IMR-90 (cell line): ENCODE data around the gene POLR2M. TPM values are rescaled to one million over a fixed set of nuclear protein-coding genes. Genes with fewer than 3 reads are reported as not detected.
A peak's percentile ranks its signal among the peaks of the same experiment; 100 is the strongest.

Experiments
- ATAC-seq: fragments of 200-7000 bp; cut with Tn5 transposase; 2 replicates; pipeline ENCODE4 v1.9.1; 2020; ENCODE audit warnings: low read depth, mild to moderate bottlenecking, moderate library complexity
- BruUV-seq: library from RNA; stranded (reverse); fragments of 400-500 nt; replicated peaks from 2 replicates; lab custom pipeline; 2021; lab: Mats Ljungman, UMichigan
- CTCF ChIA-PET: fragments of 300-600 bp; formaldehyde crosslinking; extraction: SDS; loops from one replicate; lab custom pipeline; 2021; ENCODE audit warnings: antibody characterized with exemption; lab: Yijun Ruan, JAX
- POLR2A ChIA-PET: fragments of 300-600 bp; sonication (Branson Sonifier 250); formaldehyde crosslinking; loops from one replicate; lab custom pipeline; 2022; ENCODE audit warnings: antibody characterized with exemption; ENCODE audit not compliant: unreplicated experiment; lab: Charles Lee
- DNase-seq: peaks from one replicate; pipeline ENCODE4 v3.0.0; 2013
- H2AFZ ChIP-seq: replicated peaks from 2 replicates; pipeline ENCODE3; 2013; ENCODE audit warnings: low read length, mild to moderate bottlenecking; ENCODE audit not compliant: poor library complexity
- H2AK5ac ChIP-seq: 2 replicates; pipeline ENCODE4 v1.6.1; 2013; ENCODE audit warnings: low read depth, low read length, inconsistent platforms
- H2AK9ac ChIP-seq: replicated peaks from 2 replicates; pipeline ENCODE3; 2013; ENCODE audit warnings: mild to moderate bottlenecking, low read depth, low read length, moderate library complexity; ENCODE audit not compliant: poor library complexity
- H2BK120ac ChIP-seq: 2 replicates; pipeline ENCODE4 v1.6.1; 2013; ENCODE audit warnings: low read depth, low read length, inconsistent platforms
- H2BK15ac ChIP-seq: 3 replicates; pipeline ENCODE4 v1.6.1; 2013; ENCODE audit warnings: low read depth, low read length, inconsistent platforms
- H2BK20ac ChIP-seq: 2 replicates; pipeline ENCODE4 v1.6.1; 2013; ENCODE audit warnings: low read depth, mild to moderate bottlenecking, inconsistent platforms, low read length, moderate library complexity
- H2BK5ac ChIP-seq: 2 replicates; pipeline ENCODE4 v1.6.1; 2013; ENCODE audit warnings: mild to moderate bottlenecking, low read depth, low read length, inconsistent platforms; ENCODE audit not compliant: poor library complexity, severe bottlenecking
- H3K14ac ChIP-seq: replicated peaks from 2 replicates; pipeline ENCODE4 v1.6.1; 2013; ENCODE audit warnings: low read depth, low read length, inconsistent platforms
- H3K18ac ChIP-seq: 2 replicates; pipeline ENCODE4 v1.6.1; 2013; ENCODE audit warnings: low read depth, low read length, control low read depth
- H3K23ac ChIP-seq: 2 replicates; pipeline ENCODE4 v1.6.1; 2013; ENCODE audit warnings: low read depth, low read length, inconsistent platforms
- H3K27ac ChIP-seq: 2 replicates; pipeline ENCODE4 v1.5.1; 2013; ENCODE audit warnings: mild to moderate bottlenecking, control low read depth, low read length; ENCODE audit not compliant: insufficient read depth
- H3K27me3 ChIP-seq: 2 replicates; pipeline ENCODE4 v1.6.1; 2013; ENCODE audit warnings: low read length; ENCODE audit not compliant: control insufficient read depth, insufficient read depth
- H3K36me3 ChIP-seq: 2 replicates; pipeline ENCODE4 v1.6.1; 2013; ENCODE audit warnings: low read length, mixed read lengths; ENCODE audit not compliant: control insufficient read depth, insufficient read depth
- H3K4ac ChIP-seq: 2 replicates; pipeline ENCODE4 v1.6.1; 2013; ENCODE audit warnings: low read depth, low read length, inconsistent platforms
- H3K4me1 ChIP-seq: 2 replicates; pipeline ENCODE4 v1.6.1; 2013; ENCODE audit warnings: low read length, mixed read lengths; ENCODE audit not compliant: control insufficient read depth, insufficient read depth
- H3K4me2 ChIP-seq: 2 replicates; pipeline ENCODE4 v1.6.1; 2013; ENCODE audit warnings: low read depth, mild to moderate bottlenecking, control low read depth, low read length, moderate library complexity
- H3K4me3 ChIP-seq: 2 replicates; pipeline ENCODE4 v1.5.1; 2013; ENCODE audit warnings: low read depth, mild to moderate bottlenecking, control low read depth, low read length, moderate library complexity; ENCODE audit not compliant: insufficient read depth
- H3K56ac ChIP-seq: 2 replicates; pipeline ENCODE4 v1.6.1; 2013; ENCODE audit warnings: low read length, inconsistent platforms; ENCODE audit not compliant: insufficient read depth; ENCODE audit errors: extremely low read depth
- H3K79me1 ChIP-seq, 2 experiments: 2 replicates each; pipeline ENCODE4 v1.6.1; 2013; ENCODE audit warnings: low read length in 2 of 2, inconsistent platforms in 1 of 2, low read depth in 1 of 2
- H3K9ac ChIP-seq: 2 replicates; pipeline ENCODE4 v1.6.1; 2013; ENCODE audit warnings: low read depth, low read length, control low read depth
- H3K9me1 ChIP-seq: 2 replicates; pipeline ENCODE4 v1.6.1; 2013; ENCODE audit warnings: low read length, inconsistent platforms; ENCODE audit not compliant: insufficient read depth
- H3K9me3 ChIP-seq: 2 replicates; pipeline ENCODE4 v1.6.1; 2013; ENCODE audit warnings: low read length; ENCODE audit not compliant: control insufficient read depth, insufficient read depth
- H4K20me1 ChIP-seq: 2 replicates; pipeline ENCODE4 v1.6.1; 2013; ENCODE audit warnings: low read length, inconsistent platforms; ENCODE audit not compliant: insufficient read depth
- H4K5ac ChIP-seq: 2 replicates; pipeline ENCODE4 v1.6.1; 2013; ENCODE audit warnings: mild to moderate bottlenecking, low read depth, low read length, control low read depth
- H4K8ac ChIP-seq, 2 experiments: 2 replicates each; pipeline ENCODE4 v1.6.1; 2013; ENCODE audit warnings: low read depth in 2 of 2, low read length in 2 of 2, control low read depth in 1 of 2, inconsistent platforms in 1 of 2
- H4K91ac ChIP-seq: 2 replicates; pipeline ENCODE4 v1.6.1; 2013; ENCODE audit warnings: low read depth, low read length, inconsistent platforms; ENCODE audit not compliant: insufficient read depth
- BHLHE40 ChIP-seq: fragments of 150-350 bp; IDR thresholded peaks from 2 replicates; pipeline ENCODE4 v1.6.1; 2016; ENCODE audit warnings: mild to moderate bottlenecking, low read depth, low read length
- CEBPB ChIP-seq: IDR thresholded peaks from 2 replicates; pipeline ENCODE4 v1.6.1; 2012; ENCODE audit warnings: low read depth, low read length, improper control_type of control experiment
- CHD1 ChIP-seq: IDR thresholded peaks from 2 replicates; pipeline ENCODE4 v1.6.1; 2012; ENCODE audit warnings: low read depth, low read length, improper control_type of control experiment
- FOS ChIP-seq: fragments of 150-350 bp; IDR thresholded peaks from 2 replicates; pipeline ENCODE4 v1.6.1; 2016; ENCODE audit warnings: low read depth, low read length
- MAFK ChIP-seq: IDR thresholded peaks from 2 replicates; pipeline ENCODE4 v1.6.1; 2012; ENCODE audit warnings: low read depth, low read length, improper control_type of control experiment
- MAZ ChIP-seq: IDR thresholded peaks from 2 replicates; pipeline ENCODE4 v1.6.1; 2012; ENCODE audit warnings: low read depth, mild to moderate bottlenecking, low read length, improper control_type of control experiment, moderate library complexity, borderline replicate concordance
- MXI1 ChIP-seq: IDR thresholded peaks from 2 replicates; pipeline ENCODE4 v1.6.1; 2012; ENCODE audit warnings: low read depth, mild to moderate bottlenecking, low read length, moderate library complexity, borderline replicate concordance
- NFE2L2 ChIP-seq: fragments of 150-350 bp; IDR thresholded peaks from 2 replicates; pipeline ENCODE4 v1.6.1; 2016; ENCODE audit warnings: low read depth, mild to moderate bottlenecking, low read length
- POLR2A ChIP-seq: IDR thresholded peaks from 2 replicates; pipeline ENCODE4 v1.6.1; 2012; ENCODE audit warnings: mild to moderate bottlenecking, low read depth, low read length
- RCOR1 ChIP-seq: IDR thresholded peaks from 2 replicates; pipeline ENCODE4 v1.6.1; 2012; ENCODE audit warnings: mild to moderate bottlenecking, low read length, improper control_type of control experiment; ENCODE audit not compliant: insufficient replicate concordance
- RFX5 ChIP-seq: IDR thresholded peaks from 2 replicates; pipeline ENCODE4 v1.8.0; 2012; ENCODE audit warnings: low read depth, mild to moderate bottlenecking, low read length, moderate library complexity
- SMC3 ChIP-seq: fragments of 150-350 bp; IDR thresholded peaks from 2 replicates; pipeline ENCODE4 v1.6.1; 2016; ENCODE audit warnings: low read depth, mild to moderate bottlenecking, antibody characterized with exemption, low read length, moderate library complexity
- WGBS, 2 experiments: methylation state at CpG; one replicate each; pipeline versions ENCODE4 v1.1.5 to v1.1.7; 2013; ENCODE audit warnings: missing lambda C conversion rate in 2 of 2; ENCODE audit not compliant: insufficient read length in 1 of 2; ENCODE audit errors: extremely low coverage in 2 of 2; 5-methylcytosine and 5-hydroxymethylcytosine counted together
- dilution Hi-C: fragments of 300-500 bp; cut with HindIII; formaldehyde crosslinking; loops from one replicate; pipeline ENCODE4 v1.14.3; 2018; ENCODE audit warnings: low sequenced_read_pairs; ENCODE audit not compliant: unreplicated experiment
- in situ Hi-C: fragments of 300-500 bp; cut with MboI; formaldehyde crosslinking; loops from 3 replicates; pipeline ENCODE4 v1.14.3; 2019; ENCODE audit warnings: low sequenced_read_pairs, inconsistent platforms, mixed read lengths
- intact Hi-C: fragments of 100-400 bp; cut with micrococcal nuclease; formaldehyde crosslinking; loops from 2 replicates; pipeline ENCODE4 v1.10.0; 2022
- polyA plus RNA-seq, 3 experiments: library from polyadenylated mRNA; depleted of rRNA; stranded (reverse); fragments of >200 nt; gene quantifications; 2 replicates each; pipeline ENCODE4 v1.2.3, GENCODE V29; 2012; ENCODE audit warnings: low replicate concordance in 1 of 3
- total RNA-seq: library from RNA; depleted of rRNA; stranded (reverse); fragments of >200 nt; gene quantifications from 2 replicates; pipeline ENCODE4 v1.2.3, GENCODE V29; 2012
- TF ChIP-seq, protein P1 (sequence below): fragments of 150-350 bp; IDR thresholded peaks from 2 replicates; pipeline ENCODE4 v1.6.1; 2017; ENCODE audit warnings: mild to moderate bottlenecking, antibody characterized with exemption, low read length, low read depth
- TF ChIP-seq, protein P2 (sequence below): conservative IDR thresholded peaks from 2 replicates; pipeline ENCODE4 v1.5.1; 2012; ENCODE audit warnings: mild to moderate bottlenecking, low read depth, low read length, improper control_type of control experiment
- TF ChIP-seq, protein P3 (sequence below): fragments of 150-350 bp; IDR thresholded peaks from 2 replicates; pipeline ENCODE4 v1.6.1; 2016; ENCODE audit warnings: low read depth, mild to moderate bottlenecking, low read length, moderate library complexity, borderline replicate concordance

Gene POLR2M
- total and polyA plus RNA-seq, 2 of the 4 experiments (the other 2 are of a cell fraction), result 60.8 to 117 TPM

DNA sequence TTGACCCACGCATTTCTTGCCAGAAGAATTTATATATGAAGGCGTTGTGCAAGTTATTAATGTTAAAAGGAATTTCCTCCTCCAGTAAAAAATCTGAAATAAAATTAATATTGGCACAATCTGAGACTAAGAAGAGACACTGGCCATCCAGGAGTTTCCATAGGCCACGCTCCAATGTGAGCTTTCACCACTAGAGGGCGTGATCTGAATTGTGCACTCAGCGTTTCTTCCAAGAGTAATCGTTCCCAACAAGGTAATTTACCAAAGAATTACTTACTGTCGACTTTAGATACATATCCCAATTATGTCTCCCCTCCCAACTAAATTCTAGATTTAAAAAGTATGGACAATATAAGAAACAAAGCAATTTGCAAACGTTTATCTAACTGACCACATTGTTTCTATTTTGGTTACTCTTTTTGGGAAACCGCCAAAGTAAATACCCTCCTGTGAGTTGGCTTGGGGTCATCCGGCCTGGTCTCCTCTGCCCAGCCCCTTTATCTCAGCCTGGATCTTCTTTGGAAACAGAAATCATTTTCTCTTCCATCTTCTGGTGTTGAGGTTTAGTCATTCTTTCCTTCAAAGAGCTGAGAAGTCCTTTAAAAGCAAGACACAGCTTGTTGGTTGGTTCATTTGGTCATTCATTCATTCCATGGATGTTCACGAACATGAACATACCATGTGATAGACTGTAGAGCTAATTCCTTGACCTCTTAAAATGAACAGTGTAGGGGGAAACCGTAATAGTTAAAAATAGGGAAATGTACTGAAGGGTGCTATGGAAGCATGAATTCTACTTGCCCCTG, 26.2 kb downstream of the POLR2M start:
- Histone ChIP-seq H2AFZ (no peak overlapping the region), H3K18ac (no peak overlapping the region), H3K23ac (no peak overlapping the region), H3K9ac (no peak overlapping the region), H3K4me2 (no peak overlapping the region), H2BK20ac (no peak overlapping the region), H3K9me1 (no peaks in the 10 kb centered on the region; the same call in 1 of the 2 replicates), H2BK5ac (no peak overlapping the region), H3K4me3 (no peak overlapping the region), H3K14ac (no peak overlapping the region), H4K20me1 (no peaks in the 10 kb centered on the region), H4K91ac (no peak overlapping the region), H2BK120ac (no peak overlapping the region), H3K27ac (no peak overlapping the region), H2AK5ac (no peak overlapping the region), H2AK9ac (no peak overlapping the region), H3K36me3 (no peaks in the 10 kb centered on the region), H3K4me1 (no peaks in the 10 kb centered on the region), H3K56ac (no peak overlapping the region), H4K5ac (no peak overlapping the region), H3K79me1 (no peaks in the 10 kb centered on the region), H3K4ac (no peak overlapping the region), H3K9me3 (no peaks in the 10 kb centered on the region), H4K8ac (no peak overlapping the region), H3K27me3 (no peaks in the 10 kb centered on the region), H2BK15ac (no peak overlapping the region)
- no TSS peak for BruUV-seq
- in situ Hi-C loops (no loop called here), dilution Hi-C loops (no loop called here), intact Hi-C loops (loop anchor here (5.0 kb wide), 1 partner anchor 130 kb away; no protein-coding TSS in a partner anchor)
- no CpG with 5 or more reads among the region's 12 CpGs for WGBS, 2 experiments
- peak; percentile 74 for ATAC-seq
- POLR2A ChIA-PET, result no interaction called here
- peak; percentile 50 for DNase-seq
- CTCF ChIA-PET, result interaction anchor here (0.6 to 1.8 kb wide), 10 partner anchors 9 to 1438 kb away, joined by 3 to 10 read pairs (median 4); no protein-coding TSS in a partner anchor
- no peak for TF ChIP-seq MAZ
- TF ChIP-seq RFX5, result no peak
- no peak for TF ChIP-seq BHLHE40
- TF ChIP-seq MAFK, result peak; percentile 89
- TF ChIP-seq MXI1, result no peak
- no peak for TF ChIP-seq CHD1
- TF ChIP-seq, protein P1, sequence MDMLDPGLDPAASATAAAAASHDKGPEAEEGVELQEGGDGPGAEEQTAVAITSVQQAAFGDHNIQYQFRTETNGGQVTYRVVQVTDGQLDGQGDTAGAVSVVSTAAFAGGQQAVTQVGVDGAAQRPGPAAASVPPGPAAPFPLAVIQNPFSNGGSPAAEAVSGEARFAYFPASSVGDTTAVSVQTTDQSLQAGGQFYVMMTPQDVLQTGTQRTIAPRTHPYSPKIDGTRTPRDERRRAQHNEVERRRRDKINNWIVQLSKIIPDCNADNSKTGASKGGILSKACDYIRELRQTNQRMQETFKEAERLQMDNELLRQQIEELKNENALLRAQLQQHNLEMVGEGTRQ, result no peak
- TF ChIP-seq RCOR1, result no peak
- TF ChIP-seq SMC3, result peak; percentile 38; the same call in 1 of the 2 replicates
- no peak for TF ChIP-seq NFE2L2
- TF ChIP-seq, protein P2, sequence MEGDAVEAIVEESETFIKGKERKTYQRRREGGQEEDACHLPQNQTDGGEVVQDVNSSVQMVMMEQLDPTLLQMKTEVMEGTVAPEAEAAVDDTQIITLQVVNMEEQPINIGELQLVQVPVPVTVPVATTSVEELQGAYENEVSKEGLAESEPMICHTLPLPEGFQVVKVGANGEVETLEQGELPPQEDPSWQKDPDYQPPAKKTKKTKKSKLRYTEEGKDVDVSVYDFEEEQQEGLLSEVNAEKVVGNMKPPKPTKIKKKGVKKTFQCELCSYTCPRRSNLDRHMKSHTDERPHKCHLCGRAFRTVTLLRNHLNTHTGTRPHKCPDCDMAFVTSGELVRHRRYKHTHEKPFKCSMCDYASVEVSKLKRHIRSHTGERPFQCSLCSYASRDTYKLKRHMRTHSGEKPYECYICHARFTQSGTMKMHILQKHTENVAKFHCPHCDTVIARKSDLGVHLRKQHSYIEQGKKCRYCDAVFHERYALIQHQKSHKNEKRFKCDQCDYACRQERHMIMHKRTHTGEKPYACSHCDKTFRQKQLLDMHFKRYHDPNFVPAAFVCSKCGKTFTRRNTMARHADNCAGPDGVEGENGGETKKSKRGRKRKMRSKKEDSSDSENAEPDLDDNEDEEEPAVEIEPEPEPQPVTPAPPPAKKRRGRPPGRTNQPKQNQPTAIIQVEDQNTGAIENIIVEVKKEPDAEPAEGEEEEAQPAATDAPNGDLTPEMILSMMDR, result peak; percentile 66
- no peak for TF ChIP-seq CEBPB
- TF ChIP-seq, protein P3, sequence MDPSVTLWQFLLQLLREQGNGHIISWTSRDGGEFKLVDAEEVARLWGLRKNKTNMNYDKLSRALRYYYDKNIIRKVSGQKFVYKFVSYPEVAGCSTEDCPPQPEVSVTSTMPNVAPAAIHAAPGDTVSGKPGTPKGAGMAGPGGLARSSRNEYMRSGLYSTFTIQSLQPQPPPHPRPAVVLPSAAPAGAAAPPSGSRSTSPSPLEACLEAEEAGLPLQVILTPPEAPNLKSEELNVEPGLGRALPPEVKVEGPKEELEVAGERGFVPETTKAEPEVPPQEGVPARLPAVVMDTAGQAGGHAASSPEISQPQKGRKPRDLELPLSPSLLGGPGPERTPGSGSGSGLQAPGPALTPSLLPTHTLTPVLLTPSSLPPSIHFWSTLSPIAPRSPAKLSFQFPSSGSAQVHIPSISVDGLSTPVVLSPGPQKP, result no peak
- no peak for TF ChIP-seq FOS
- TF ChIP-seq POLR2A, result no peak
